HG02763 (cell line): ENCODE measurements around the gene SELPLG.

Source experiments
- ATAC-seq: cut with Tn5 transposase; IDR thresholded peaks from one replicate; pipeline ENCODE4 v1.9.1; 2021; ENCODE audit warnings: mild to moderate bottlenecking, moderate library complexity; ENCODE audit not compliant: unreplicated experiment

SELPLG gene

DNA sequence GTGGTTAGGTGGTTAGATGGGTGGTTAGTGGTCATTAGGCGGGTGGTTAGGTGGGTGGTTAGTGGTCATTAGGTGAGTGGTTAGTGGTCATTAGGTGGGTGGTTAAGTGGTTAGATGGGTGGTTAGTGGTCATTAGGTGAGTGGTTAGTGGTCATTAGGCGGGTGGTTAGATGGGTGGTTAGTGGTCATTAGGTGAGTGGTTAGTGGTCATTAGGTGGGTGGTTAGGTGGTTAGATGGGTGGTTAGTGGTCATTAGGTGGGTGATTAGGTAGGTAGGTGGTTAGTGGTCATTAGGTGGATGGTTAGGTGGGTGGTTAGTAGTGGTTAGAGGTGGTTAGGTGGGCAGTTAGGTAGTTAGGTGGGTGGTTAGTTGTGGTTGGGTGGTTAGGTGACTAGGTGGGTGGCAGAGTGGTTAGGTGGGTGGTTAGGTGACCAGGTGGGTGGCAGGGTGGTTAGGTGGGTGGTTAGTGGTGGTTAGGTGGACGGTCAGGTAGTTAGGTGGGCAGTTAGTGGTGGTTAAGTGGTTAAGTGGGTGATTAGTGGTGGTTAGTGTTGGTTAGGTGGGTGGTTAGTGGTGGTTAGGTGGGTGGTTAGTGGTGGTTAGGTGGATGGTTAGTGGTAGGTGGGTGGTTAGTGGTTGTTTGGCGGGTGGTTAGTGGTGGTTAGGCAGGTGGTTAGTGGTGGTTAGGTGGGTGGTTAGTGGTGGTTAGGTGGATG lies 27.8 kb downstream of the SELPLG start:
- no peak for ATAC-seq

GRCh38 chr12:108605000-108605689 lies 28.5 kb downstream of the SELPLG start:
- no peak for ATAC-seq

DNA sequence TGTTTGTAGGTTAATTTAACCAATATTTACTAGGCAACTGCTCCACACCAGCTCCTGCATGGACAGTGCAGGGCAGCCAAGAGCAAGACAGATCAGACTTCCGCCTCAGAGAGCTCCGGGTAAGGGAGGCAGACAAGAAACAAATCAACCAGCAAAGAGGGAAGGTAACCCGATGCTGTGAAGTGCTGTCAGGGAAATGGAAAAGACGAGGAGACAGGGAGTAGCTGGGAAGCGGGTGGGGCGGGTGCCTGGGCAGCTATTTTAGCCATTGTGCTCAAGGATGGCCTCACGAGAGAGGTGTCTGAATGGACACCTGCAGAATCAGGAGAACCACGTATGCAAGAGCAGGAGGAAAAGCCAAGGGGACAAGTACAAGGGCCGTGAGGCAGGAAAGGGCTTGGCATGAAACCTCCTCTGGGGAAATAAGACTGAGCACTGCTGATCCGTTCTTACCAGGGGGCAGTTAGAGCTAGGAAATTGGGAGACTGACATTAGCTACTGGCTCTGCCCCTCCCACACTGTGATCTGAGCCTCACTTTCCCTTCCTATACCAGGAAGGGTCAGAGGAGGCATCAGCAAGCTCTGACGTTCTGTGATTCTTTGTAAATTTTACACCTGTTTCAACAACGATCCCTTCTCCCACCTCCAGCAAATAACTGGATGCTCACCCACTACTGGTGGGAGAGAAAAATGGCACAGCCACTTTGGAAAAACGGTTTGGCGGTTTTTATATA lies 29.3 kb downstream of the SELPLG start:
- no peak for ATAC-seq

DNA sequence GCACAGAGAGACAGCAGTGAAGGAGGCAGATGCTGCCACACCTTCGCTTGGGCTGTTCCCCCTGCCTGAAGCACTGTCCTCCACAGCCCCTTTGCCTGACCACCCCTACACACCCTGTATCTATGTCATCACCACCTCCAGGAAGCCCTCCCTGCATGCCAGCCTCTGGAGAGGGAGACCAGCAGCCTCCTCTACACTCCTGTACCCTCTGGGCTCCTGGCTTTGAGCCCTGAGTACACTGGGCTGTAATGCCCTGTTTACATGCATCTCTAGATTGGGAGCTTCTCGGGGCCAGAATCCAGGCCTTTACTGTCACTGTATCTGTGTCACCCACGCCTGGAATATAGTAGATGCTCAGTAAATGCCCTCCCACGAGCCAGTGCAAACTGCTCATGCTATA lies 30.0 kb downstream of the SELPLG start:
- ATAC-seq = no peak

- no peak for ATAC-seq
Observed at GRCh38 chr12:108602976-108603704, 30.6 kb downstream of the SELPLG start.

GRCh38 chr12:108602209-108602705 lies 31.4 kb downstream of the SELPLG start:
- ATAC-seq = no peak

DNA sequence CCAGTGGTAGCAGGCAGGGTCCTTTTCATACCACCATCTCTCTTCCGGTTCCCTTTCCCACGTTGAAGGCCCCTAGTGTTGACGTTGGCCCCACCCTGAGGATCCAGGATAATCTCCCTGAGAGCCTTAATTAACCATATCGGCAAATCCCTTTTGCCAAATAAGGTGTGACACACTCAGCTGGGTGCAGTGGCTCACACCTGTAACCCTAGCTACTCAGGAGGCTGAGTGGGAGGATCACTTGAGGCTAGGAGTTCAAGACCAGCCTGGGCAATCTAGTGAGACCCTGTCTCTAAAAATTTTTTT lies 33.0 kb downstream of the SELPLG start:
- no peak for ATAC-seq

DNA sequence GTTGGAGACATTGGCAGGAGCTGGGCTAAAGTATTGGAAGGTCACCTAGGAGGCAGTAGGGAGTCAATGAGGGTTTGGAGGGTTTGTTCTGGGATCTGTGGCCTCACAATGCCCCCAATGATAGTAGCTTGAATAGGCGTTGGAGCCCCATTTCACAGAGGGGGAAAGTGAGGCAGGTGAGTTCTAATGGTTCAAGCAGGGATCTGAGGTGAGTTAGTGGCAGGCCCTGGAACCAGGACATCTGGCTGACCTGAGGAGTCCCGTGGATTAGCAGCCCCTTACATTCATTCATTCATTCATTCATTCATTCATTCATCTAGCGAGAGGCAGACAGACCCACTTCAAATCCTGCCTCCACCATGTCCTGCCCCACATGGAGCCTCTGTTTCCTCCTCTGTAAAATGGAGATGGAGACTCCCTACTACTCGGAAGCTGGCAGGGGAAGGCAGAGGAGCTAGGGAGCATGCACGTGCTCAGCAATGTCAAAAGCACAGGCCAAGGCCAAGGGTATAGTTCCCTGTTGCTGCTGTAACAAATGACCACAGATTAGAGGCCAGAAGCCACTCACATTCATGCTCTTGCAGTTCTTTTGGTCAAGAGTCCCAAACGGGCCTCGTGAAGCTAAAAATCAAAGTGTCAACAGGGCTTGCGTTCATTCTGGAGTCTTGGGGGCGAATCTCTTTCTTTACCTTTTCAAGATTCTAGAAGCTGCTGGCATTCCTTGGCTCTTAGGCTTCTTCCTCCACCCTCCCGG lies 33.6 kb downstream of the SELPLG start:
- ATAC-seq = no peak

DNA sequence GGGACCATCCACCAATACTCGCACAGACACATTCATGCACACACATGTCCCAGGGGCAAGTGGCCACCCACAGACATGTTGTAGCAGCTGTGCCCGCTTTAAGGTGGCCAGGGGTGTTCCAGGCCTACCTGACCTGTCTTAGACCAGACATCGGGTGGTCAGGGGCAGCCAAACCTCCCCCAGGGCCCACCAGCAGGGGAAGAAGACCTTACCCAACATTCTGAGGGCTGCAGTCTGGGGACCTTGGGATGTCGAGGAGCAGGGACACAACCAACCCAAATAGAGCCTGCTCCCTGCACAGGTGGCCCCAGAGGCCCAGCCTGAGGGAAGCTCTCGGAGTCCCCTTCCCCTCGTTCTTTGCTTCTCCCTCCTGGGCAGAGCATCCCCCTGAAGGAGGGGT lies 34.2 kb downstream of the SELPLG start:
- ATAC-seq = no peak

- ATAC-seq = no peak
Observed at GRCh38 chr12:108598553-108599250, 35.0 kb downstream of the SELPLG start.

GRCh38 chr12:108597559-108598471 lies 35.9 kb downstream of the SELPLG start, which contains the start of gene TMEM119:
TSS of gene TMEM119 (minus strand) at chr12:108598084. CDS start at chr12:108592383, 5,701 bp downstream.
- ATAC-seq = no peak

DNA sequence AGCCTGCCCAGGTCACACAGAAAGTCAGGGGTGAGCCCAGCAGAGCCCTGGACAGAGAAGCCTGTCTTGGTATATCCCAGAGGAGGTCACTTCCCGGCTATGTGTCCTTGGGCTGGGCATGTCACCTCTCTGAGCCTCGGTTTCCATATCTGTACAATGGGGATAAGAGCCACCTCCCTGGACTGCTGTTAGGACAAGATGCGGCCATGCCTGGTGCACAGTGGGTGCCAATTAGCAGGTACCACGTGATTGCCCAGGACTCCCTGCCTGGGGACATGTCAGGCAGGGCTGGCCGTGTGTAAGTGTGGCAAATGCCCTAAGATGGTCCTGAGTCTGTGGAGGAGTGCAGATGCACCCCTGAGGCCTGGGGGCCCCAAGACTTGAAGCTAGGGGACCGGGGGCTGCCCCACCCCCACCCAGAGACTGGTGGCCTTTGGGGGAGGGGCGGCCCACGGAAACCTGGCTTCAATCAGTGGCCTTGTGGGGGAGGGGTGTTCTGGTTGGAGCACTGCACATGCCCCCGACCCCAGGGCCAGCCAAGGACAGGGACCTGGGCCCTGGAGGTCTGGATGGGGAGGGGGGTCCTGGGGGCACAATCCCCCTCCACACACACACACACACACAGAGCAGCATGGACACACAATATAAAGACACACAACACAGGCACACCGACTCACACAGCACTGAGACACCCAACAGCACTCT lies 36.7 kb downstream of the SELPLG start:
- ATAC-seq = no peak

DNA sequence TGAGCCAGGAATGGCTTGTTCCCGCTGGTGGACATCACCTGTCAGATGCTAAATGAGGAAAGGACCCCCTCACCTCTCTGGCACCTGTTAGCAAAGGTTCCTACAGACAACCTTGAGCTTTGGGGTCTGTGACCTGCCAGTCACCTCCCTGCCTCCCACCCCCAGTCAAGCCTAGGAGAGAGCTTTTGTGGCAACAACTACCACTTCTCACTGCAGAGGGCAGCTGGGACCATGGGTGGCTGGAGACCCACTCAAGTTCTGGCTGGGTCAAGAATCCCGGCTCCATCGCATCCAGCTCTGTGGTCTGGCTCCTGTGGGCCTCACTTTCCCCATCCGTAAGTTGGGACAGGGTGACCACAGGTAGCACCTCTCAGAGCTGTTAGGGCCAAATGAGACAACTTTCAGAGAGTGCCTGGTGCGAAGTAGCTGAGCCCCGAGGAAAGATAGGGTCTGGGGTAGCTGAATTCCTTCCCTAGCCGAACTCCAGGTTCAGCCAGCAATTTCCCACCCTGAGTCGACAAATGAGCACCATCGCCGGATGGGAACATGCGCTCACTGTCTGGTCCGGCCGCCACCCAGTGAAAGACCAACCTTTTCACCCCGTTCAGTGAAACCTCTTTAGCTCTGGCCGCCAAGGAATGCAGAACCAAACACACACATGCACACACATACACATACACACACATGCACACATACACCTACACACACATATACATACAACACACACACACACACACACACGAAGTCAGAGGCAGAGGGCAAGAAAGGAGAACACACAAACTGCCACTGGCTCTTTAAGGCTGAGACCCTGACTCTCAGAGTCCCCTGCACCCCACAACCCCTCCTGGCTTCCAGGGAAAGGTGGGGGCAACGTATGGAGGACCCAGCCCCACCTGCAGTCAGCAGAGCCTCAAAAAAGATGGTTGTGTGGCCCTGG lies 37.7 kb downstream of the SELPLG start:
- no peak for ATAC-seq

DNA sequence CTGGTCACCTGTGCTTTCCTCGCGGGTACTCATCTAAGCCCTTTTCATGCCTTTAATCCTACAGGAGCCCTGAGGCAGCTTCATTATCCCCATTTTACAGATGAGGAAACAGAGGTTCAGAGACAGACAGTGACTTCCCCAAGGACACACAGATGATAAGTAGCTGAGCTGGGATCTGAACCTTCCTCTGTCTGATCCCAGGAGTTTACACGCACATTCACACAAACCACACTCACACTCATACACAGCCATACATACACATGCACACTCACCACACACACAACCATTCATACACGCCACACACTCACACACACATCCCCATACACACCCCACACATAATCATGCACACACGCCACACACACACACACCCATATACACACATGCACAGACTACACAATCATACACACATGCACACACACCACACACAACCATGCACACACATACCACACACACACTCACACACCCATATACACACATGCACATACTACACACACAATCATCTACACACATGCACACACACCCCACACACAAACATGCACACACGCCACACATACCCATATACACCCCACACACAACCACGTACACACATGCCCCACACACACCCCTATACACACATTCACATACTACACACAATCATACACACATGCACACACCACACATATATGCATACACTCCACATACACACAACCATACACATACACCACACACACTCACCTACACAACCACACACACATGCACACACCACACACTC lies 38.6 kb downstream of the SELPLG start:
- no peak for ATAC-seq

DNA sequence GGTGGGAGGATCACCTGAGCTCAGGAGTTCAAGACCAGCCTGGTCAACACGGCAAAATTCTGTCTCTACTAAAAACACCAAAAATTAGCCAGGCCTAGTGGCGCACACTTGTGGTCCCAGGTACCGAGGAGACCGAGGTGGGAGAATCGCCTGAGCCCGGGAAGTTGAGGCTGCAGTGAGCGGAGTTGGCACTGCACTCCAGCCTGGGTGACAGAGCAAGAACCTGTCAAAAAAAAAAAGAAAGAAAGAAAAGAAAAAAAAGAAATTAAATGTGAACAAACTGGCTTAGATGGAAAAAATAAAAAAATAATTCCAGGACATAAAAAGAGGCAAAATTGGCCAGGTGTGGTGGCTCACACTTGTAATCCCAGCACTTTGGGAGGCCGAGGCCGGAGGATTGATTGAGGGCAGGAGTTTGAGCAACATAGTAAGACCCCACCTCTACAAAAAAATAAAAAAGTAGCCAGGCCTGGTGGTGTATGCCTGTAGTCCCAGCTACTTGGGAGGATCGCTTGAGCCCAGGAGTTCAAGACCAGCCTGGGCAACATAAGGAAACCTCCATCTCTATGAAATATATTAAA lies 39.3 kb downstream of the SELPLG start:
- no peak for ATAC-seq
